Activated CD4-positive, CD25-positive, alpha-beta regulatory T cell treated with anti-CD3 and anti-CD28 coated beads, Interleukin-2, amount 50 U/mL, for 16 hours (primary cell): ENCODE results near the gene TM9SF4.
"Not testable (repeated sequence)": the region's sequence is repeated elsewhere in the genome, so short reads cannot be mapped to it uniquely, and the experiment has no call there.

Source experiments
- DNase-seq: peaks from one replicate; pipeline ENCODE4 v3.0.0-alpha.2; 2020; ENCODE audit warnings: low read depth, low spot score

Gene TM9SF4

DNA sequence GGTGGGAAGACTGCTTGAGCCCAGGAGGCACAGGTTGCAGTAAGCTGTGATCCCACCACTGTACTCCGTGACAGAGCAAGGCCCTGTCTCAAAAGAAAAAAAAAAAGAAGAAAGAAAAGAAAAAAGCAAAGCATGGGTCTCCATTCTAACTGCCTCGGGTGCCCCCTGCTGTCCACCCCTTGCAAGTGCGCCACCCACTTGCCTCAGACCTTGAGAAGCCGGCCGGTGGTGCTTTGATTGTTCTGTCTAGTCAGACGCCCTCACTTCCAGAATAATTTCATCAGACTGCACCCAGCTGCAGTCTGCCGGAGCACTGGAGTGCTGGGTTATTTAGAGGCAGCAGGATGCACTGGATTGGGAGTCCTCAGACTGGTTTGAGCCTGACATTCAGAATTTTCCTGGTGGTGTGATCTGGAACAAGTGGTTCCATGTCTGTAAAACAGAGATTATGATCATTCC, 17.6 kb upstream of the TM9SF4 start:
- peak; percentile 48 for DNase-seq

DNA sequence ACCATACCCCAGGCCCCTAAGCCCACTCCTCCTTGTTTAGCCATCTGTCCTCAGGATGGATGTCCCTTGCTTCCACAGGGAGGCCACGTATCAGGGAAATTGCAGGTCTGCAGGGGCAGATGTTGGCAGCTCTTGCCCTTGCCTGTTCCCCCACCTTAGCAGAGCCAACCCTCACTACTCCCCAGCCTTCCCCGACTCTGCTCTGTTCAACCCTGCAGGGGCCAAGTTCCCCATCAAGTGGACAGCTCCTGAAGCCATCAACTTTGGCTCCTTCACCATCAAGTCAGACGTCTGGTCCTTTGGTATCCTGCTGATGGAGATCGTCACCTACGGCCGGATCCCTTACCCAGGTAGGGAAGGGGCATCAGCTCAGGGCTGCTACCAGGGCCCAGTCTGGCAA, 10.7 kb upstream of the TM9SF4 start:
- no peak for DNase-seq

DNA sequence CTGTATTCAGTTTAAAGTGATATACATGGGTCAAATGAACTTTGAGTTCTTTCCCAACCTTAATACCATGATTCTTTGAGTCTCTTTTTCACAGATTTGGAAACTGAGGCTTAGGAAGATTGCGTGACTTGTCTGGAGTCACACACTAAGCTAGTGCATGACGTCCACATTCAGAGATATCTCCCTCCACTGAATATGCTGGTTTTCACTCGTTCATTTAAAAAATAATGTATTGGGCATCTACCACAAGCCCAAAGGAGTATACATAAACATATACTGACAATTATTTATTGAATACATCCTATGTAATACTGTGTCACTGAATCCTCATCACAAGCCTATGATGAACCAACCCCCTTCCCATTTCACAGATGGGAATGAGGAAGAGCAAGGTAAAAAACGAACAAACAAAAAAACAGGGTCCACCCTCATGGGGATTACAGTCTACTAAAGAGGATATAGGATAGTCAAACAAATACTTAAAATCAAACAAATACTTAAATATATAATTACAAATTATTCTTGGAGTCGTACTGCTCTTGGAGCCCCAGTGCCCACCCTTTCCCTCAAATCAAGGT, 611 bp upstream of the TM9SF4 start:
- DNase-seq, result no peak

DNA sequence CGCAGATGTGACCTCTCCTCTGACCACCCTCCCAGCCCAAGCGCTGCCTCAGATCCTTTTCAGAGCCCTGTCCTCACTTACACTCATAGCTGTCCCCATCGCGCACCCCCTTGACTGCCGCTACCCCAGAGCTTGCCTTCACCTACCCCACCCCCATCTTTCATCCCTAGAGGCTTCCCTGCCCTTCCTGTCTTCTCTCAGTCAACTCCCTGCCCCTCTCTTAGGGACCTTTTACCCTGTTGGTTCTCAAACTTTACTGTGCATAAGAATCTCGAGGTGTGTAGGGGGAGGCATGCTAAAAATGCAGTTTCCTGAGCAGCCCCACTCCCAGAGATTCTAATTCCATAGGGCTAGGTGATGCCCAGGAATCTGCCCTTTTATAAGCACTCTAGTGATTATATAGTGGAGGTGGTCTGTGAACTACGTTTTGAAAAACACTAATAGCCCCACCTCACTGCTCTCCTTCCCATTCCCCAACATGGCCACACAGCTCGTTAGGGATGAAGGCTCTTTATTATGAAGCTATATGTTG, 725 bp downstream of the TM9SF4 start:
- DNase-seq, result no peak

DNA sequence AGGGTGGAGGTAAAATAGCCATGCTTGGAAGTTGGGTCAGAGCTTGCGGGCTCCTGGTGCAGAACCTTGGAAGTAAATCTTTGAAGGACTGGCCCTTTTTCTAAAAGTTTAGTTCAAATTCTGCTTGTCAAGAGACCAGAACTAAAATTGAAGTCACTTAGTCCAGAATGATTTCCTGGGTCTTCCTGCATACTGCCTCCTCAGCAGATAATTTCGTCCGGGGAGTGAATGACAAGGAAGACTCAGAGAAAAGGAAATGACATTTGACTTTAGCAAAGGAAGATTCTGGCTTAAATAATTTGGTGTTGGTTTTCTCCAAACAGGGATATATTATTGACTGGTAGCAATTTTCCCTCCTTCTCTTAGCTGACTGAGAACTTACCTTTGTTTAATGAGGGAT, 1.2 kb downstream of the TM9SF4 start:
- no peak for DNase-seq

DNA sequence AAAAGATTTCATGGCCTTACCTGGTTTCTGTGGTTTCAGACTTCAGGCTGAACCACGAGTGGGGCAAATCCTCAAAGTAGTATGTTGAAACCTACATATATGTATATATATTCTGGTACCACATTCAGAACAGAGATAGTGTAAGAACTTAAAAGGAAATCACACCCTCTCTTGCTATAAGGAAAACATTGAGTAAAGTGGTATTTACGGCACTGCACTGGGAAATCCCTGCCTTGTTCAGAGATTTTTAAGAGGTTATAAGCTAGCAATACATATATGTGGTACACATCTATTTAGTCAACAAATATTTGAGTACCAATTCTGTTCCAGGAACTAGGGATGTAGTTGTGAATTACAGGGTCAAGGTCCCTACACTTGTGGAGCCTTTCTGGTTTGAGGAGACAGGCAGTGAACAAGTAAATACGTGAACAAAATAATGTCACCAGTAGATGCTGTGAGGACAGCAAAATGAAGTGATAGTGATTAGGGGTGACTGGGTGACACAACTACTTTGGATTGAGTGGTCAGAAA, 1.7 kb downstream of the TM9SF4 start:
- no peak for DNase-seq

DNA sequence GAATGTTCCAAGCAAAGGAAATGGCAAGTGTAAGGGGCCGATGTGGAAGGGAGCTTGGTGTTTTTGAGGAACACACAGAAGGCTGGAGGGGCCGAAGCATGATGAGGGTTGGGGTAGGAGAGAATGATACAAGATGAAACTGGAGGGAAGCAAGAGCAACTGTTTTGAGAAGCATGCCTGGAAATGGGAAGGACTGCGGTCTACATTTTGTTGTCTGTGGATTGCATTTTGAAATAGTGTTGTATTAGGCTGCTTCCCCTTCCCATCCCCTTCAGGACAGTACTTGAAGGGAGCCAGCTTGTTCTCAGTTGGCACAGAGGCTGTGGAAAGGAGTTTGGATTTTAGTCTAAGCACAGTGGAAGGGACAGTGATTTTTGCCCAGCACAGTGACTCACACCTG, 2.2 kb downstream of the TM9SF4 start:
- DNase-seq, result no peak

DNA sequence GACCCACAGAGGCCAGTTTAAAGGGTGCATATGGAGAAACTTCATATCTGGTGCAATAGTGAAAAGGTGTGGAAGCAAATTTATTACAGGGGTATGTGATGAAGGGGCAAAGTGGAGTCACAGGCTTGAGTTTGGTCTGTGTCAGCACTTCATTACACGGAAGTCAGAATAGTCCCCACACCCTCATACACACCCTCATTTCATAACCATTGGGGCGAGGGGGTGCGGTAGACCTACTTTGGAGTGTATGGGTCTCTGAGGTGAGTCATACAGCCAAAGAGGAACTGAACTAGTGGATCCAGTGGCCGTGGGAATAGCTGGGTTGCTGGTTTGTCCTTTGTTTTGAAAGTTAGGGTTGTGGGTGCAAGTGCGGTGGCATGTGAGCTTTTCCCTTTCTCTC, 3.3 kb downstream of the TM9SF4 start:
- no peak for DNase-seq

DNA sequence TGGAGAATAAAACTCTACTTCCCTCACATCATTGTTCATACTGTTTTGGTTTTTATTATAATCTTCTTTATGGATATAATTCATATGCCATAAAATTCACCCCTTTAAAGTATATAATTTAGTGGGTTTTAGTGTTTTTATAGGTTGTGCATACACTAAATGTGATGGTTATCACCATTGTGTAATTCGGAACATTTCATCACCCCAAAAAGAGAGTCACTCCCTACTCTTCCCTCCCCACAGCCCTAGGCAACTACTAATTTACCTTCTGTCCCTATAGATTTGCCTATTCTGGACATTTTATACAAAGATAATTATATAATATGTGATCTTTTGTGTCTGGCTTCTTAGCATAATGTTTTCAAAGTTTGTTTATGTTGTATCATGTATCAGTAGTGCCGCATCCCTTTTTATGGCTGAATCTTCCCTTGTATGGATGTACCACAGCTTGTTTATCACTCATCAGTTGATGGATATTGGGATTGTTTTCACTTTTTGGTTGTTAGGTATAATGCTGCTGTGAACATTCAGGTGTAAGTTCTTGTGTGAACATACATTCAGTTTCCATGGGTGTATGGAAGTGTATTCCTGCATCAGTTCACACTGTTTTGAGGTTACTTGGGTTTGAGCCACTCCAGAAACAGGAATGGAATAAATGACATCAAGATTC, 4.2 kb downstream of the TM9SF4 start:
- DNase-seq, result no peak

DNA sequence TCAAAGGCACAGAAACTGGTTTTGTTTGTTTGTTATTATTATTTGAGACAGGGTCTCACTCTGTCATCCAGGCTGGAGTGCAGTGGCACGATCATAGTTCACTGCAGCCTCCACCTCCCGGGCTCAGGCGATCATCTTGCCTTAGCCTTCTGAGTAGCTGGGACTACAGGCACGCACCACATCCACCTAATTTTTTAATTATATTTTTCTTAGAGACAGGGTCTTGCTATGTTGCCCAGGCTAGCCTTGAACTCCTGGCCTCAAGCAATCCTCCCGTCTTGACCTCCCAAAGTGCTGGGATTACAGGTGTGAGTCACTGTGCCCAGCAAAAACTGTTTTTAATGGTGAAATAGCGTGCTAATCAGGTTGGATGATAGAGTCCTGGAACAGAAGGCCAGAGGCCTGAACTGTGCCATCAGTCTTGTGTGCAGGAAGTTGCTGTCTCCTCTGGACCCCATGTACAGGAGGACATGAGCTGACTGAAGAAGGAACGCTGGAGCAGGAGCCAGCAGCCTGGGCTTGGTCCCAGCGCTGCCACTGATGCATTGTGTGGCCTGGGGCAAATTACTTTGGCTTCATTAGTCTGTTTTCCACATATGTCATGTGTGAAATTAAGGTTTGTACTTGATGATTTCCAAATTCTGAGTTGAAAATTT, 4.9 kb downstream of the TM9SF4 start:
- DNase-seq, result no peak

DNA sequence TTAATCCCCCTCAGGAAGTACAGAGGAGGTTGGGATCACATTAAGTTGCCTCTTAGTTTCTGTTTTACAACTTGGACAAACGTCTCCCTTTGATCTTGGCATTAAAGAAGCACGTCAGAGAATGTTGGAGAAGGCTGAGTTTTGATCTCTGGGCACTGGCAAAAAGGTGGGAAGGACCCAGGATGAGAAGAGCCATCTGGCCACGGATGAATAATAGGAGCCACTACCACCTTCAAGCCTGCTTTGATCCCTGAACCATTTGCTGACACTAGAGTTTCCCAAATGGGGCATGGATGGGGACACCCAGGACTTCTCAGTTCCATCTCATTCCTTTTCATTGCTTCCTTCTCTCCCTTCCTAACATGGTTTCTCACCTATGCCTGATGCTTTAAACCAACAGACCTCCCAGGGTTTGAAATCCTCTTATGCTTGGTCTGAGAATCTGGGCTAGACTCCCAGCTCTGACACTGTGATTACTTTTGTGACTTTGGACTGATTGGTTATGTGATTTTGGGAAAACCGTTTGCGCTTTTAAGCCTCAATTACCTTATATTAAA, 5.8 kb downstream of the TM9SF4 start:
- no peak for DNase-seq

DNA sequence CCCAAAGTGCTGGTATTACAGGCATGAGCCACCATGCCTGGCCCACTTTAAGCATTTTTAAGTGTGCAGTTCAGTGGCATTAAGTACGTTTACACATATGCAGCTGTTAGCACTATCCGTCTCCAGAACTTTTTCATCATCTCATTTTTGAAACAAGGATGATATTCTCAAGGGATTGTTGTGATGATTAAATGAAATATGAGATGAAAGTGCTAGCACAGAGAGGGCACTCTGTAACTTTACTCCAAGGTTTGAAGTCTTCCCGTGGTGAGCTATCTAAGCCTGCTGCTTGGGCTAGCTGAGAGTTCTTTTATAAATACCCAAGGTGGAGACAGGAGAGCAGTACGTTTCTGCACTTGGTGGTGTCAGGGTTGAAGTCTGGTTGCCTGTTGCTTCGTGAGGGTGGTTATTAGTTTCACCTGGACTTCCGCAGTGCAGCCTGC, 6.6 kb downstream of the TM9SF4 start:
- DNase-seq, result no peak

DNA sequence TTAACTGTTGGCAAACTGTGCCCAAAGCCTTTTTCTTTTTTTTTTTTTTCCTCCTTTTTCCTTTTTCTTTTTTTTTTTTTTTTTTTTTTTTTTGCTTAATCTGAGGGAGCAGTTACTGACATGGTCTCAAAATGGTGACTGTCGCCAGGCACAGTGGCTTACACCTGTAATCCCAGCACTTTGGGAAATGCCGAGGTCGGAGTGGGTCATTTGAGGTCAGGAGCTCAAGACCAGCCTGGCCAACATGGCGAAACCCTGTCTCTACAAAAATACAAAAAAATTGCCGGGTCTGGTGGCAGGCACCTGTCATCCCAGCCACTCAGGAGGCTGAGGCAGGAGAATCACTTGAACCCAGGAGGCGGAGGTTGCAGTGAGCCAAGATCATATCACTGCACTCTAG, 7.3 kb downstream of the TM9SF4 start:
- not testable (repeated sequence) for DNase-seq

DNA sequence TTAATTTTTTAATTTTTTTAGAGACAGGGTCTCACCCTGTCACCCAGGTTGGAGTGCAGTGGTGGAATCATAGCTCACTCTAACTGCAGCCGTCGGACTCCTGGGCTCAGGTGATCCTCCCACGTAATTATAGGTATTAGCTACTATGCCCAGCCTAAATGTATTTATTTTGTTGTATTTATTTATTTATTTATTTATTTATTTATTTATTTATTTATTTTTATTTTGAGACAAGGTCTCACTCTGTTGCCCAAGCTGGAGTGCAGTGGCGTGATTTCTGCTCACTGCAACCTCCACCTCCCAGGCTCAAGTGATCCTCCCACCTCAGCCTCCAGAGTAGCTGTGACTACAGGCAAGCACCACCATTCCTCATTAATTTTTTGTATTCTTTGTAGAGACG, 8.9 kb downstream of the TM9SF4 start:
- not testable (repeated sequence) for DNase-seq

DNA sequence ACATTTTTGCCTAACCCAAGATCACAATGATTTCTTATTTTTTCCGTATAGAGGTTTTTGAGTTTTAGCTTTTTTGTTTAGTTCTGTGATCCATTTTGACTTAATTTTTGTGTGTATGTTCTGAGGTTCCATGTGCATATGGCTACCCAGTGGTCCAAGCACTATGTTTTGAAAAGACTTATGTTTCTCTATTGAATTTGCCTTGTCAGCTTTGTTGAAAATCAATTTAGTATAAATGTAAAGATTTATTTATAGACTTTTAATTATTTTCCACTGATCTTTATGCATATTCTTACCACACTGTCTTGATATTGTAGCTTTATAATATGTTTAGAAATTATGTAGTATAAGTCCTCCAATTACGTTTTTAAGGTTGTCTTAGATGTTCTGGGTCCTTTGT, 10.2 kb downstream of the TM9SF4 start:
- DNase-seq, result no peak

DNA sequence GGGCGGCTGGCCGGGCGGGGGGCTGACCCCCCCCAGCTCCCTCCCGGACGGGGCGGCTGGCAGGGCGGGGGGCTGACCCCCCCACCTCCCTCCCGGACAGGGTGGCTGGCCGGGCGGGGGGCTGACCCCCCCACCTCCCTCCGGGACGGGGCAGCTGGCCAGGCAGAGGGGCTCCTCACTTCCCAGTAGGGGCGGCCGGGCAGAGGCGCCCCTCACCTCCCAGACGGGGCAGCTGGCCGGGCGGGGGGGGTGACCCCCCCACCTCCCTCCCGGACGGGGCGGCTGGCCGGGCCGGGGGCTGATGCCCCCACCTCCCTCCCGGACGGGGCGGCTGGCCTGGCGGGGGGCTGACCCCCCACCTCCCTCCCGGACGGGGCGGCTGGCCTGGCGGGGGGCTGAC, 12.4 kb downstream of the TM9SF4 start:
- not testable (repeated sequence) for DNase-seq

DNA sequence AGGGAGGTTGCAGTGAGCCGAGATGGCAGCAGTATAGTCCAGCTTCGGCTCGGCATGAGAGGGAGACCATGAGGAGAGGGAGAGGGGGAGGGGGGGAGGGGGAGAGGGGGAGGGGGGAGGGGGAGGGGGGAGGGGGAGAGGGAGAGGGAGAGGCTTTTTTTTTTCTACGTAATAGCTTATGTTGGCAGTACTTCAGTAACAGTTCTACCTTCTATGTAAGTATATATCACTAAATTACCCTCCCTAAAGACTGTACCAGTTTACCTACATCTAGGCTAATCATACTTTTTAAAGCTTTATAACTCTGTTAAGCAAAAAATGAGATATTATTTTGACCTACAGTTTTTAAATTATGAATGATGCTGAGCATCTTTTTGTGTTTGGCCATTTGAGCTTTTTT, 13.6 kb downstream of the TM9SF4 start:
- DNase-seq, result no peak

DNA sequence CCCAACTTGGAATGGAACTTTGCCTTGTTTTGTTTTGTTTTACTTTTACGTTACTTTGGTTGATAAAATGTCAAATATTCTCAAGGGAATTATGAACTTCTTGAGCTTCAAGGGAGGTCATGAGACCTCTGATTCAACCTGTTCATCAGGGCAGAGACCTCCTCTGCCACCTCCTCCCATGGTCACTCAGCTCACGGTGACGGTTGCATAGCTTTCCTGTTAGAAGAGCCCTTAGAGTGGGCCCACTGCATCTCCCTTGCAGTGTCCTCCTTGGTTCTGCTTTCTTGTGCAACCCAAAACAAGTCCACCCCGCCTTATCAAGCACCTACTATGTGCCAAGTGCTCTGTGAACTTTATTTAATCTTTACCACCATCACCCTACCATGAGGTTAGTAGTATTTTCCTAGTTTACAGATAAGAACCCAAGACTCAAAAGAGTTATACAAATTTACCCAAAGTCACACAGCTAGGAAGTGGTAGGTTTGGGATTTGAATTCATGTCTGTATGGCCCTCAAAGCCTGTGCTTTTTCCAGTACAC, 15.5 kb downstream of the TM9SF4 start:
- no peak for DNase-seq

DNA sequence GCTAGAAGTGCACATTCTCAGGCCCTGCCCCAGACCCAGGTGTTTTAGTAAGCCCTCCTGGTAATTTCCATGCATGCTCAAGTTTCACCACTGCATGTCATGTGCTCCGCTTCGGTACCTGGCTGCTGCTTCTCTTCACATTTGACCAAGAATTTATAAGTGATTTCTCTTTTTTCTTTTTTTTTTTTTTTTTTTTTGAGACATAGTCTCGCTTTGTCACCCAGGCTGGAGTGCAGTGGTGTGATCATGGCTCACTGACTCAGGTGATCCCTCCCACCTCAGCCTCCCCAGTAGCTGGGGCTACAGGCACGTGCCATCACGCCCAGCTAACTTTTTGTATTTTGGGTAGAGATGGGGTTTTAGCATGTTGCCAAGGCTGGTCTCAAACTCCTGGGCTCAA, 16.0 kb downstream of the TM9SF4 start:
- no peak for DNase-seq

DNA sequence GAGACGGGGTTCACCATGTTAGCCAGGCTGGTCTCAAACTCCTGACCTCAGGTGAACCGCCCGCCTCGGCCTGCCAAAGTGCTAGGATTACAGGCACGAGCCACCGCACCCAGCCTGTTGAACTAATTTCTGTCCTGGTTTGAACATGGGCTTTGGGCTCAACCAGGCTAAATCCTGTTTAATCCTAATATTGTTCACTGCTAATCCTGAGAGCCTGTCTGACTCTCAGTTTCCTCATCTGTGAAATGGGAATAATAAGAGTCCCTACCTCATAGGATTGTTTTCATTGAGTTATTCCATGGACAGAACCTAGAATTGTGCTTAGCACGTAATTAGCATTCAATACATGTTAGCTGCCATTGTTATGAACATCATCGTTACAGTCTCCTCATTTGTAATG, 17.4 kb downstream of the TM9SF4 start:
- DNase-seq, result no peak

DNA sequence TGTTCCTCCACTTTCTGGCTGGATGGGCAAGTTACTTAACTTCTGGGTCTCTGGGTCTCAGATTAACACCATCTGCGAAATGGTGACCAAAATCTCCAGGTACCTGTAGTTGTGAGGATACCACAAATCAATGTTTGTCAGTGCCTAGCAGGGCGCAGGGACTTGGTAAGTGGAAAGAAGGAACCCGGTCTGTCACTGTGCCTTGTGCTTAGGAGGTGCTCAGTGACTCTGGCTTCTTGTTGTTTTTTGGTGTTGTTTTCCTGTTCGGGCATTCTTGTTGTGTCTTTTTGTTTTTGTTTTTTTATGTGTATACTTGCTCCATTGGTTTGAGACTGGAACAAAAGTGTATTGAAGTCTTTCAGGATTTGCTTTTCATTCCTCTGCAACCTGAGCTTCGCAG, 17.8 kb downstream of the TM9SF4 start:
- DNase-seq, result no peak

DNA sequence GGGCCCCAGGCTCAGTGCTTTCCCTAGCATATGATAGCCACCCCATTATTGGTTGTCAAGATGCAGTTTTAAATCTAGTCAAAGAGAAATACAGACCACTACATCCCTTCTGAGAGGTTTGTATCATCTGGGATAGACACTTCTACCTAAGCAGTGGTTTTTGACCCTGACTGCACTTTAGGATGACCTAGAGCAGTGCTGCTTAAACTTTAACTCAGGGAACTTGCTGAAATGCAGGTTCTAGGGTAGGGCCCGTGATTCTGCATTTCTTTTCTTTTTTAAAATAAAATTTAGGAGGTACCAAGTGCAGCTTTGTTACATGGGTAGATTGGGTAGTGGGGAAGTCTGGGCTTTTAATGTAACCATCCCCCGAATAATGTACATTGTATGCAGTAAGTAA, 18.7 kb downstream of the TM9SF4 start:
- no peak for DNase-seq
